ENCODE measurements around the gene C1R.

C1R gene

DNA sequence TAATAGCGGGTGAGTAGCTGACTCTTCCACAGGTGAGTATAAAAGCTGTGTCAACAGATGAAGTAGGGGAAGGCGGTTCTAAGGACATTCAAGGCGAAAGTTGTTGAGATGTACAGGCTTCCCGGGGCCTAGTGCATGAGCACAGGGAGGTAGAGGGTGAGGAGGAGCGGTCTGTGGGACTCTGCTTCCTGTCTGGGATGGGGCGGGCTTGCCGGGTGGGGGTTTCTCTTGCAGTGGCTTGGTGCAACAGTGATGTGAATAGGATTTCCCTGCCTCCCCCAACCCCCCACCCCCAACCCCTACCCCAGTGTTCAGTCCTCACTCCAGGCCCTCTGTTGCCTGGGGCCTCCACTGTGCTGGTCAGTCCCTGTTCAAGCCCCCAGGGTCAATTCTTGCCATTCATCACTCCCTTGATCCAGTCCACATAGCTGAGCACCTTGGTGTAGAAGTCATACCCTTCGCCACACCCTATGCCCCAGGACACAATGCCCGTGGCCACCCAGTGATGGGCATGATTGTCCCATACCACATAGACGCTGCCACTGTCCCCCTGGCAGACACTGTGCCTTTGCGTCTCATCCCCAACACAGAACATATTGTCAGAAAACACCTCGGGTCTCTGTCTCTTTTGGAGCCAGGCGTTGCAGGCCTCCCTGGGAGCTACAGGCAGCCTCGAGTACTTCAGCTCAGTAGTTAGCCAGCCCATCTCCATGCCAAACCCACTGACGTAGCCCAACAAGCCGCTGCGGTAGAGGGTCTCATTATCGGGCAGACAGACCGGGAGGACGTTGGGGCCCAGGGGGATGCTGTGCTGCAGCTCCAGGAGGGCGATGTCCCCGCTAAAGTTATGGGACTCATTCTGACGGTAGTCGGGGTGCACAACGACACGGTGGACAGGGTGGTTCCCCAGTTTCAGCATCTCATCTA, 4.0 kb upstream of the C1R start:
- DNase-seq = no peak

DNA sequence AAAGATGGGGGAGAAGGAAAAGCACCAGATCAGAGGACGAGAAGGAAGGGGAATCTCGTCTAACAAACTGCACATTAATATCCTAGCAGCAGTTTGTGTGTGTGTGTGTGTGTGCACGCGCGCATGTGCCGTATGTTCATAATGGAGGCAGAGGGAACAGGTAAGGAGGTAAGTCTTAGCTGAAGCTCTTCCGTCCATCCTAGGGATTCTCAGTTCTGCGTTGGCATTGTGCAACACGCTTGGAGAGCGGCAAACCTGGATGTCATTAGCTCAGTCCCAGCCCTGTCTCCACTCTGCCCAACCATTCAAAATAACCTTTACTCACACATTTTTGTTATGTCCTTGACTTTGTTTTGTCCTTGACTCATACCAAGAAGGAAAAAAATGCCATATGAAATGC, 1.6 kb upstream of the C1R start:
- no peak for DNase-seq

- DNase-seq = no peak
Observed at GRCh38 chr12:7093486-7093885, 1.2 kb upstream of the C1R start.

- no peak for DNase-seq
Observed at GRCh38 chr12:7092986-7093460, 778 bp upstream of the C1R start.

- no peak for DNase-seq
Observed at GRCh38 chr12:7091660-7092228, 501 bp downstream of the C1R start.

GRCh38 chr12:7091171-7091570, 1.1 kb downstream of the C1R start:
- no peak for DNase-seq

DNA sequence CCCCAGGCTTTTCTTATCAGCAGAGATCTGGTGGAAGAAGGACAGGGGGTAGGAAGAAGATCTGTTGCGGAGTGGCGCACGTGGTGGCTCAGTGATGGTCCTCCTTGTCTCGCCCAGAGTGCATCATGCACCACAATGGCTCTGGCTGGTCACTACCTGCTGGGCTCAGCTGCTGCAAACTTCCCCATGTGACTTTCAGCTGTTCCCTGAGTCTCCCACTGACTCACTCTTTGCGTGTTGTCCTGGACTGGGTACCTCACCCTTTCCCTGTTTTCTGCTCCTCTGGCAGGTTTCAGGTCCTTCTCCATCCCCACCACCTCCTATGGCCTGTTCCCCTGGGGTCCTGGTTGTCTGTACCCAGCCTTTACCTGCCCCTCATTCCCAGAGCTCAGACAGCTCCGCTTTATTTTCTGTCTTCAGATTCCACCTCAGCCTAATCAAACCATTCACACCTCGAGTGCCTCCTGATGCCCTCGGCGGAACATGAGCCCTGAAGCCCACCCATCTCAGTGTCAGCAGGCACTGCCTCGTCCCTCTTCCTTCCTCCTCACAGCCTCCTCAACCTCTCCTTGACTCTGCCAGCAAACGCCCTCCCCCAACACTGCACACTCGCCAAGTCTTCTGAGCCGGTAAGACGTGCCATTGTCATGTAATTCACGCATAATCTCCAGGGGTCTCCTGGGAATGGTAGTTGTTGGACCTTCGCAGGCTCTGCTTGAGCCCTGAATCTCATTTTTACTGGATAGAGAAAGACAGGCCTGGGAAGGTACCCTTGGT, 1.8 kb downstream of the C1R start:
- no peak for DNase-seq

GRCh38 chr12:7089196-7089871, 2.9 kb downstream of the C1R start:
- no peak for DNase-seq

- DNase-seq = no peak
Observed at GRCh38 chr12:7083125-7083524, 9.1 kb downstream of the C1R start.

DNA sequence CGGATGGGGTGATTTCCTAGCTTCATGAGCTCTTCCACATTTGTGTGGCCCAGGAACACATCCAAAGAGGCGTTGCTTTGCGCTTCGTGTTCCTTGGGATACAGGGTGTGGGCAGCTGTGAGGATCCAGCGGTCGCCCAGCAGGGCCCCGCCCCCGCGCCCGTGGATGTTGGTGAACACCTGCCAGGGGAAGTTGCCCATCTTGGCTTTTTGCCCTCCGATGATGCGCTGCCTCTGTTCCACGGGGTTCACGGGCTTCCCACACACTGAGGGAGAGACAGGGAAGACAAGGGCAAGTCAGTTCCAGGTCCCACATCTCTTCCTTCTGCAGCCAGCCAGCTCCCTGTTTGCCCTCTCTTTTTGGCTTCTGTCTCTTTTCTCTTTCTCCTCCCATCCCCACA, 11.2 kb downstream of the C1R start:
- DNase-seq = no peak

- DNase-seq = no peak
Observed at GRCh38 chr12:7079826-7080125, 12.5 kb downstream of the C1R start.

DNA sequence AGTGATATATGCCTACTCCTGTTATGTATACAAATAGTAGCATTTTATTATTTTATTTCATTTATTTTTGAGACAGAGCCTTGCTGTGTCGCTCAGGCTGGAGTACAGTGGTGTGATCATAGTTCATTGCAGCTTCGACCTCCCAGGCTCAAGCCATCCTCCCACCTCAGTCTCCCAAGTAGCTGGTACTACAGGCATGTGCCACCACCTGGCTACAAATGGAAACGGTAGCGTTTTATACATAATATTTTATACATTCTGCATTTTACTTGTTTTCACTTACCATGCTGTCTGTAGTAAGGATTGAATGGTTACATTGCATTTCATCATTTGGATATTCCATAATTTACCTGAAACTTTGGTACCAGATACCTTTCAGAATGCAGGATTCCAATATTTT, 14.1 kb downstream of the C1R start:
- no peak for DNase-seq

- no peak for DNase-seq
Observed at GRCh38 chr12:7076493-7076892, 15.8 kb downstream of the C1R start.

GRCh38 chr12:7075939-7076338, 16.3 kb downstream of the C1R start:
- DNase-seq = no peak

DNA sequence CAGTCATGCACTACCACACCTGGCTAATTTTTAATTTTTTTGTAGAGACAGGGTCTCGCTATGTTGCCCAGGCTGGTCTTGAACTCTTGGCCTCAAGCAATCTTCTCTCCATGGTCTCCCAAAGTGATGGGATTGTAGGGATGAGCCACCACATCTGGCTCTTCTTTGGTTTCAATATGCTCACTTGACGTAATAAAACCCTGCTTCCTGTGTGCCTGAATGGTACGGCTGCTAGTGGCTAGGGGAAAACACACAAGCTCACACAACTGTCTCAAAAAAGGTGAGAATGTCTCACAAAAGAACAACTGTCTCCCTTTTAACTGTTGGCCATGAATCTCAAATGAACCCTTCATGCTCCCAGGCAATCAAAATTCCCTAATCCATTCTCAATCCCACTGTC, 16.7 kb downstream of the C1R start:
- DNase-seq = no peak

DNA sequence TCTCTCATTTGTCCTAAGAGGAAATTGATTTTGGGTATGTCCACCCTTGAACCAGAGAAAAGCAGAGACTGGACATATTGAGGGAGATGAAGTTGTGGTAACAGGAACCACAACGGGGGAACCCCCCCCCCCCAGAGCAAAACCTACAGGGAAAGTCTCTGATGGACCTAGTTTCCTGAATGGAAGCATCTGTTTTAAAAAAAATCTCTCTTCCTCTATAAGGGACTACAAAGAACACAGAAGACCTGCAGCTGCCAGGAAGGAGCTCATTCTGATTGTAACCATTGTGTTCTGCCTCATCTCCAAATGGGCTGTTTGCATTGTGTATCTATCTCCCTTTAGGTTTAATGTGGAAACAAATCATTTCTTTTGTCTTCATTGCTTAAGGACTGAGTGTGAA, 18.3 kb downstream of the C1R start:
- no peak for DNase-seq

- no peak for DNase-seq
Observed at GRCh38 chr12:7072554-7072953, 19.7 kb downstream of the C1R start.

- no peak for DNase-seq
Observed at GRCh38 chr12:7072035-7072434, 20.2 kb downstream of the C1R start.

DNA sequence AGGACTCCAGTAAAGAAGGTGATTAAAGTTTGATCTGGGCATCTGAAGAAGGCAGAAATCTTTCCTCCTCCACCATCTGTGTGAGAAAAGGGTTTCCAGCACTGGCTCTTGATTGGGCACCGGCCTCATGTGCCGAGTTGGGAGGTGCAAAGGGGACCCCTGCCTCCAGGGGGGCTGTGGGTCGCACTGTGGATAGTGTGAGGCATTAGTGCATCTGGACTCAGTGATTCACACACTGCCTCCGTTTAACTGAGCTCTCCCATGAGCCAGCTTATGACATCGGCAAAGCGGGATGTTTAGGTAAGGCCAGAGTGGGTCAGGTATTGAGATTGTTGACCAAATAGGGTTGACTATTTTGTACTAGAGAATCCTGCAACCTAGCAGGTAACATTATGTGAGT, 22.9 kb downstream of the C1R start:
- DNase-seq = no peak

DNA sequence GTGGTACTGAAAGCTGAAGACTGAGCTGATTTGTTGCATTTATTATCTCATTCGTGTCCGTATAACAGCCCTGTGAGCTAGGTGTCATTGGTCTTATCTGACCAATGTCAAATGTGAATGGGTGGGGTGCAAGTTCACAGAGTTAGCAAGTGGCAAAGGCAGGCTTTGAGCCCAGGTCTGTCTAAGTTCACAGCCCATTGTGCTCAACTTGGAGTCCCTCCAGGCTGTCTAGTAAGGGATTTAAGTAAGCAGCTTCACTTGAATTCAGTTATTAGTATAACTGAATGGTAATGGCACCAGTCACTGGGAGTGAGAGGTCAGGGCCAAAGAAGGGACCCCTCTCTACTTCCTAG, 23.3 kb downstream of the C1R start:
- DNase-seq = no peak

- no peak for DNase-seq
Observed at GRCh38 chr12:7068240-7068993, 23.8 kb downstream of the C1R start.

DNA sequence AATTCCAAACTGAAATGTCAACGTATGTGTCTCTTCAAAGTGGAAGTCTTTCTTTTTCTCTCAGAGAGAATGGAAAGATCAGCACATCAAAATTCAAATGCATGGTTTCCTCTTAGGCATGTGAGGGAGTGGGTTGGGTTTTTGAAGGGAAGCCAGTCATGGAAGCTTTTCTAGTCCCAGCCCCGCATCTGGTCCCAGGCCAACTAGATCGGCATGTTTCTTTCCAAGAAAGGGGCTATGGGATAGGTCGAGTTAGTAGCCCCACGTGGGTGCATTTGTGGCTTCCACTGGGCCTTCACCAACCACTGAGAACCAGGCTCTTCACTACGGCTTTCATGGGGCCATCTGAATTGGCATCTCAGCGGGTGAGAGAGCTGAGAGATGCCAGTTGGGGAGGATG, 25.1 kb downstream of the C1R start:
- DNase-seq = no peak

GRCh38 chr12:7066596-7066995, 25.6 kb downstream of the C1R start:
- DNase-seq = no peak
